ENCODE data around the gene PIP5K1C.

GRCh38 chr19:3646336-3647092, 53.8 kb downstream of the PIP5K1C start:
- TF ChIP-seq CTCF (IDR thresholded peaks at IDR 0.05) = no peak
- TF ChIP-seq MXD4 (CRISPR knock-in tag; IDR thresholded peaks at IDR 0.05; ENCODE audit: borderline replicate concordance) = no peak
- TF ChIP-seq TCF7 (CRISPR knock-in tag; IDR thresholded peaks at IDR 0.05; ENCODE audit: low read depth) = no peak
- no peak for TF ChIP-seq ETV6 (CRISPR knock-in tag; IDR thresholded peaks at IDR 0.05)
- TF ChIP-seq MAX (CRISPR knock-in tag; IDR thresholded peaks at IDR 0.05) = no peak
- no peak for TF ChIP-seq ATF2 (CRISPR knock-in tag; IDR thresholded peaks at IDR 0.05; ENCODE audit: borderline replicate concordance, low read depth)
- no peak for TF ChIP-seq AFF4 (CRISPR knock-in tag; IDR thresholded peaks at IDR 0.05; ENCODE audit: borderline replicate concordance)
- TF ChIP-seq USF1 (CRISPR knock-in tag; IDR thresholded peaks at IDR 0.05) = no peak
- TF ChIP-seq FOXP4 (CRISPR knock-in tag; IDR thresholded peaks at IDR 0.05) = no peak
- TF ChIP-seq ATF3 (CRISPR knock-in tag; conservative IDR thresholded peaks at IDR 0.05) = no peak
- no peak for TF ChIP-seq SP1 (CRISPR knock-in tag; conservative IDR thresholded peaks at IDR 0.05)
- TF ChIP-seq NR2C2 (CRISPR knock-in tag; IDR thresholded peaks at IDR 0.05) = no peak
- no peak for TF ChIP-seq ZNF138 (CRISPR knock-in tag; conservative IDR thresholded peaks at IDR 0.05)
